Suprapubic skin (tissue), 4 donors: ENCODE data around the gene BCL2L15. TPM values are rescaled to one million over a fixed set of nuclear protein-coding genes. Genes with fewer than 3 reads are reported as not detected.

Experiments
- DNase-seq, 2 donors: peaks; one replicate each; pipeline ENCODE4 v3.0.0-alpha.2; 2019; ENCODE audit warnings: low spot score in 2 of 2
- H3K27ac ChIP-seq: fragments of 200-600 bp; sonication (generic); one replicate; pipeline ENCODE4 v1.5.1; 2019
- H3K27me3 ChIP-seq: fragments of 200-600 bp; sonication (generic); one replicate; pipeline ENCODE4 v1.5.1; 2019
- H3K36me3 ChIP-seq: fragments of 200-600 bp; sonication (generic); one replicate; pipeline ENCODE4 v1.5.1; 2019
- H3K4me1 ChIP-seq: fragments of 200-600 bp; sonication (generic); one replicate; pipeline ENCODE4 v1.5.1; 2019
- H3K4me3 ChIP-seq: fragments of 200-600 bp; sonication (generic); one replicate; pipeline ENCODE4 v1.5.1; 2019; ENCODE audit warnings: mild to moderate bottlenecking
- H3K9me3 ChIP-seq: fragments of 200-600 bp; sonication (generic); one replicate; pipeline ENCODE4 v1.5.1; 2019
- CTCF ChIP-seq, 2 donors: fragments of 200-600 bp in 1 of 2; fragments of 450-650 bp in 1 of 2; sonication (generic) in 1 of 2; IDR thresholded peaks; one replicate each; pipeline ENCODE4 v1.5.1; 2016 to 2019; ENCODE audit warnings: antibody characterized with exemption in 2 of 2, mild to moderate bottlenecking in 1 of 2, moderate library complexity in 1 of 2
- EP300 ChIP-seq: sonication (generic); formaldehyde crosslinking; IDR thresholded peaks from one replicate; pipeline ENCODE4 v1.6.1; 2017; ENCODE audit warnings: antibody characterized with exemption
- POLR2A ChIP-seq, 2 donors: fragments of 450-650 bp; IDR thresholded peaks; one replicate each; pipeline ENCODE4 v1.6.1; 2017; ENCODE audit warnings: antibody characterized with exemption in 2 of 2, mild to moderate bottlenecking in 2 of 2, moderate library complexity in 2 of 2
- POLR2AphosphoS5 ChIP-seq, 3 donors: sonication (generic); formaldehyde crosslinking; IDR thresholded peaks; one replicate each; pipeline ENCODE4 v1.6.1; 2017; ENCODE audit warnings: antibody characterized with exemption in 3 of 3
- WGBS: methylation state at CpG from one replicate; pipeline ENCODE4 v1.1.5; 2018; 5-methylcytosine and 5-hydroxymethylcytosine counted together
- total RNA-seq, 4 donors: library from RNA; depleted of rRNA; stranded (reverse); fragments of >200 nt; gene quantifications; one replicate each; pipeline ENCODE4 v1.1.0, GENCODE V29; 2016

The BCL2L15 gene
- total RNA-seq, 4 donors from 2014 or later = 0.13 to 1.4 (median 0.45) TPM

- no peak for TF ChIP-seq EP300
- no peak for TF ChIP-seq POLR2A (IDR thresholded peaks at IDR 0.05)
- TF ChIP-seq POLR2AphosphoS5 (IDR thresholded peaks at IDR 0.05) = no peak
- TF ChIP-seq CTCF (IDR thresholded peaks at IDR 0.05) = no peak
- 88% methylated on average over 3 of the region's 3 CpGs for WGBS
- no peaks in the 10 kb centered on the region for H3K27me3 ChIP-seq
- H3K4me1 ChIP-seq = peaks cover 12% of the 10 kb centered on the region
- H3K9me3 ChIP-seq = no peaks in the 10 kb centered on the region
- H3K27ac ChIP-seq = no peak overlapping the region
- no peak overlapping the region for H3K4me3 ChIP-seq
- no peaks in the 10 kb centered on the region for H3K36me3 ChIP-seq
- DNase-seq = no peak
Observed at GRCh38 chr1:113870778-113871177, 16.6 kb downstream of the BCL2L15 start.

- no peaks in the 10 kb centered on the region for H3K27me3 ChIP-seq
- no peak for TF ChIP-seq CTCF (IDR thresholded peaks at IDR 0.05)
- no peak for TF ChIP-seq EP300
- no peak for TF ChIP-seq POLR2AphosphoS5 (IDR thresholded peaks at IDR 0.05)
- no peak for TF ChIP-seq POLR2A (IDR thresholded peaks at IDR 0.05)
Observed at GRCh38 chr1:113868387-113869083, 18.8 kb downstream of the BCL2L15 start.

GRCh38 chr1:113861641-113862040, 25.7 kb downstream of the BCL2L15 start:
- WGBS = 87% methylated on average over 5 of the region's 5 CpGs
- peaks cover 3% of the 10 kb centered on the region for H3K4me1 ChIP-seq
- H3K4me3 ChIP-seq = no peak overlapping the region
- H3K27me3 ChIP-seq = no peaks in the 10 kb centered on the region
- TF ChIP-seq POLR2A (IDR thresholded peaks at IDR 0.05) = no peak
- TF ChIP-seq CTCF (IDR thresholded peaks at IDR 0.05) = no peak
- no peak for TF ChIP-seq EP300
- no peak for TF ChIP-seq POLR2AphosphoS5 (IDR thresholded peaks at IDR 0.05)
- H3K36me3 ChIP-seq = no peaks in the 10 kb centered on the region
- H3K27ac ChIP-seq = no peak overlapping the region
- H3K9me3 ChIP-seq = no peaks in the 10 kb centered on the region
- DNase-seq = no peak

More at GRCh38 chr1:113868387-113869083, 18.8 kb downstream of the BCL2L15 start:
- WGBS = 90% methylated on average over 4 of the region's 4 CpGs
- DNase-seq = no peak
- Histone ChIP-seq H3K9me3 (no peaks in the 10 kb centered on the region), H3K4me1 (peaks cover 12% of the 10 kb centered on the region), H3K4me3 (no peak overlapping the region), H3K27ac (no peak overlapping the region), H3K36me3 (no peaks in the 10 kb centered on the region)

- TF ChIP-seq EP300 (no peak), POLR2AphosphoS5 (IDR thresholded peaks at IDR 0.05) (no peak), POLR2A (IDR thresholded peaks at IDR 0.05) (no peak), CTCF (IDR thresholded peaks at IDR 0.05) (no peak)
Observed at GRCh38 chr1:113860891-113861290, 26.5 kb downstream of the BCL2L15 start.

GRCh38 chr1:113859478-113860175, 27.8 kb downstream of the BCL2L15 start:
- no peak overlapping the region for H3K4me3 ChIP-seq
- peaks cover 3% of the 10 kb centered on the region for H3K4me1 ChIP-seq
- no peaks in the 10 kb centered on the region for H3K27me3 ChIP-seq
- no peaks in the 10 kb centered on the region for H3K9me3 ChIP-seq
- no peak for DNase-seq
- 46% methylated on average over 3 of the region's 3 CpGs for WGBS
- no peaks in the 10 kb centered on the region for H3K36me3 ChIP-seq
- H3K27ac ChIP-seq = no peak overlapping the region
- TF ChIP-seq EP300 (no peak), POLR2AphosphoS5 (IDR thresholded peaks at IDR 0.05) (no peak), POLR2A (IDR thresholded peaks at IDR 0.05) (no peak), CTCF (IDR thresholded peaks at IDR 0.05) (no peak)

More at GRCh38 chr1:113860891-113861290, 26.5 kb downstream of the BCL2L15 start:
- no peaks in the 10 kb centered on the region for H3K36me3 ChIP-seq
- H3K27me3 ChIP-seq = no peaks in the 10 kb centered on the region
- no peak for DNase-seq
- 68% methylated on average over 3 of the region's 3 CpGs for whole genome bisulfite sequencing
- no peak overlapping the region for H3K4me3 ChIP-seq
- no peak overlapping the region for H3K27ac ChIP-seq
- no peaks in the 10 kb centered on the region for H3K9me3 ChIP-seq
- H3K4me1 ChIP-seq = peaks cover 3% of the 10 kb centered on the region
